Spleen (tissue), 11 donors: ENCODE measurements around the gene TMIE. TPM values are rescaled to one million over a fixed set of nuclear protein-coding genes. Genes with fewer than 3 reads are reported as not detected.

ENCODE experiments used
- DNase-seq: peaks from one replicate; pipeline ENCODE4 v3.0.0-alpha.2; 2020
- H3K27ac ChIP-seq, 8 donors: fragments of 200-600 bp; sonication (generic) in 7 of 8; 1 replicate in 4 of 8; 2 replicates in 4 of 8; pipeline versions ENCODE4 v1.5.0 to v1.8.0; 2016 to 2021; ENCODE audit warnings: inconsistent platforms in 4 of 8, mild to moderate bottlenecking in 4 of 8, moderate library complexity in 1 of 8
- H3K27me3 ChIP-seq, 7 donors: fragments of 200-600 bp; sonication (generic) in 6 of 7; replicated peaks in 1 of 7; 1 replicate in 4 of 7; 2 replicates in 3 of 7; pipeline versions ENCODE4 v1.5.0 to v1.8.0; 2016 to 2021; ENCODE audit warnings: inconsistent platforms in 3 of 7, mild to moderate bottlenecking in 1 of 7
- H3K36me3 ChIP-seq, 6 donors: fragments of 200-600 bp; sonication (generic) in 5 of 6; 1 replicate in 4 of 6; 2 replicates in 2 of 6; pipeline versions ENCODE4 v1.5.0 to v1.8.0; 2016 to 2021; ENCODE audit warnings: inconsistent platforms in 2 of 6
- H3K4me1 ChIP-seq, 6 donors: fragments of 200-600 bp; sonication (generic) in 5 of 6; 1 replicate in 3 of 6; 2 replicates in 3 of 6; pipeline versions ENCODE4 v1.5.0 to v1.8.0; 2016 to 2021; ENCODE audit warnings: inconsistent platforms in 3 of 6
- H3K4me3 ChIP-seq, 8 donors: fragments of 200-600 bp; sonication (generic) in 7 of 8; 1 replicate in 4 of 8; 2 replicates in 4 of 8; pipeline versions ENCODE4 v1.5.0 to v1.8.0; 2016 to 2021; ENCODE audit warnings: inconsistent platforms in 4 of 8, mild to moderate bottlenecking in 4 of 8, moderate library complexity in 2 of 8
- H3K9me3 ChIP-seq, 8 donors: fragments of 200-600 bp; sonication (generic) in 7 of 8; 1 replicate in 4 of 8; 2 replicates in 4 of 8; pipeline versions ENCODE4 v1.5.0 to v1.8.0; 2016 to 2021; ENCODE audit warnings: inconsistent platforms in 4 of 8
- POLR2A ChIP-seq, 3 donors: fragments of 450-650 bp; IDR thresholded peaks; one replicate each; pipeline ENCODE4 v1.5.1; 2017; ENCODE audit warnings: antibody characterized with exemption in 3 of 3, mild to moderate bottlenecking in 1 of 3
- POLR2AphosphoS5 ChIP-seq, 3 donors: sonication (generic); formaldehyde crosslinking; IDR thresholded peaks; one replicate each; pipeline ENCODE4 v1.5.1; 2017; ENCODE audit warnings: antibody characterized with exemption in 3 of 3
- WGBS, 5 donors: extraction: QIAGEN DNeasy Blood & Tissue Kit in 3 of 5; methylation state at CpG; one replicate each; pipeline versions ENCODE4 v1.1.5 to v1.1.7; 2013 to 2018; 5-methylcytosine and 5-hydroxymethylcytosine counted together
- intact Hi-C: fragments of 100-400 bp; cut with DNase I; formaldehyde crosslinking; loops from one replicate; pipeline ENCODE4 v1.15.0; 2023; ENCODE audit warnings: low total_unique reads
- polyA plus RNA-seq, 3 donors: library from polyadenylated mRNA; stranded (reverse); fragments of 200-250 nt; gene quantifications; one replicate each; pipeline ENCODE4 v1.2.1, GENCODE V29; 2013
- total RNA-seq, 7 donors: library from RNA; depleted of rRNA in 3 of 7; stranded (reverse); fragments of >200 nt in 3 of 7; fragmentation: NEBNext Ultra II Directional in 4 of 7; extraction: Animal tissue kit (Norgen Biotek cat#: 25700) in 4 of 7; gene quantifications; one replicate each; pipeline versions ENCODE4 v1.1.0 to v1.2.1, GENCODE V29; 2016 to 2021
- TF ChIP-seq, protein P1 (sequence below), 11 experiments: fragments of 200-600 bp in 7 of 11; fragments of 450-650 bp in 4 of 11; sonication (generic) in 4 of 11; IDR thresholded peaks in 8 of 11; conservative IDR thresholded peaks in 3 of 11; 1 replicate in 7 of 11; 2 replicates in 4 of 11; pipeline versions ENCODE4 v1.4.0 to v1.8.0; 2016 to 2021; ENCODE audit warnings: antibody characterized with exemption in 11 of 11, inconsistent platforms in 4 of 11, mild to moderate bottlenecking in 1 of 11
- donor health status: healthy with polysubstance abuse.
- donor health status: DM: no; HTN: no; CAD: no; lungs with moderate emphysema.
- donor health status: DM: no; HTN: no; CAD: no.
- donor health status: Bipolar disorder and iron deficiency.
- donor health status: healthy.
- donor health status: DM: no; HTN: no; CAD: no.
- donor health status: DM: yes; HTN: yes; CAD: no.

The TMIE gene
- total and polyA plus RNA-seq, 10 donors, result 0.23 to 1.6 (median 0.67) TPM; not detected in 2

DNA sequence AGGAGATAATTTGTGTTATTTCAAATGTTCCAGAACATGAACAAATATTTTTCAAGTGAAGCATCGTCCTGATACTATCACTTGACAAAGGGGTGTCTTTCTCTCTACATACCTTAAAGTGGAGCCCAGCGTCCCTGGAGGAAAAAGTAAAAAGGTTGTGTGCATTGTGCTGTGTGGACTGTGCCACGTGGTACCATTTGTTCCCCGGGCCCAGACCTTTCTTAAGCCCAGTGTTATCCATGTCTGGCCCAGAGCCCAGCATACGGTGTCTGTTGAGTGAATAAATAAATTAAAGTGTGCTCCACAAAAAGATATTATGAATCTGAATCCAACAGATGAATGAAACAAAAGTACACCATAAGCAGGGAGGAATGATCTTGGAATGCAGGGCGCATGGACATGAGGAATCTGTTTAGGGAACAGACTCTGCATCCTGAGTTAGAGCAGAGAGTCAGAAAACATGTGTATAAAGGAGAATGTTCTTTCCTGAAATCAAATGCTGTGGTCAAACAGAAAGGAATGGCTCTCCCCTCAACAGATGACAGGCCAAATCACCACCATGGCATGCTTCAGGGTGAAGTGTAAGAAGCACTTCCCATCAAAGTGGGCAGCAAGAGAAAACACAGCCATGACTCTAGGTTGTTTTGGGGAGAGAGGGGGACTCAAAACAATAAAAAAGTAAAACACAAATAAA, 24.6 kb downstream of the TMIE start:
- Histone ChIP-seq H3K4me3 (no peak overlapping the region), H3K27me3 (peaks cover 0 to 15% (median 0%) of the 10 kb centered on the region in 7 donors), H3K4me1 (no peaks in the 10 kb centered on the region), H3K36me3 (no peaks in the 10 kb centered on the region), H3K9me3 (no peaks in the 10 kb centered on the region), H3K27ac (no peak overlapping the region)
- no peak for TF ChIP-seq POLR2AphosphoS5 (IDR thresholded peaks at IDR 0.05)
- no peak for TF ChIP-seq POLR2A (IDR thresholded peaks at IDR 0.05)
- TF ChIP-seq, protein P1, sequence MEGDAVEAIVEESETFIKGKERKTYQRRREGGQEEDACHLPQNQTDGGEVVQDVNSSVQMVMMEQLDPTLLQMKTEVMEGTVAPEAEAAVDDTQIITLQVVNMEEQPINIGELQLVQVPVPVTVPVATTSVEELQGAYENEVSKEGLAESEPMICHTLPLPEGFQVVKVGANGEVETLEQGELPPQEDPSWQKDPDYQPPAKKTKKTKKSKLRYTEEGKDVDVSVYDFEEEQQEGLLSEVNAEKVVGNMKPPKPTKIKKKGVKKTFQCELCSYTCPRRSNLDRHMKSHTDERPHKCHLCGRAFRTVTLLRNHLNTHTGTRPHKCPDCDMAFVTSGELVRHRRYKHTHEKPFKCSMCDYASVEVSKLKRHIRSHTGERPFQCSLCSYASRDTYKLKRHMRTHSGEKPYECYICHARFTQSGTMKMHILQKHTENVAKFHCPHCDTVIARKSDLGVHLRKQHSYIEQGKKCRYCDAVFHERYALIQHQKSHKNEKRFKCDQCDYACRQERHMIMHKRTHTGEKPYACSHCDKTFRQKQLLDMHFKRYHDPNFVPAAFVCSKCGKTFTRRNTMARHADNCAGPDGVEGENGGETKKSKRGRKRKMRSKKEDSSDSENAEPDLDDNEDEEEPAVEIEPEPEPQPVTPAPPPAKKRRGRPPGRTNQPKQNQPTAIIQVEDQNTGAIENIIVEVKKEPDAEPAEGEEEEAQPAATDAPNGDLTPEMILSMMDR (IDR thresholded peaks at IDR 0.05 in 8 of 11, conservative IDR thresholded peaks at IDR 0.05 in 3 of 11), result no peak
- 76 to 90% (median 82%) methylated on average over 6 of the region's 6 CpGs for WGBS, 5 donors
- DNase-seq, result no peak
- intact Hi-C loops, result no loop called here

DNA sequence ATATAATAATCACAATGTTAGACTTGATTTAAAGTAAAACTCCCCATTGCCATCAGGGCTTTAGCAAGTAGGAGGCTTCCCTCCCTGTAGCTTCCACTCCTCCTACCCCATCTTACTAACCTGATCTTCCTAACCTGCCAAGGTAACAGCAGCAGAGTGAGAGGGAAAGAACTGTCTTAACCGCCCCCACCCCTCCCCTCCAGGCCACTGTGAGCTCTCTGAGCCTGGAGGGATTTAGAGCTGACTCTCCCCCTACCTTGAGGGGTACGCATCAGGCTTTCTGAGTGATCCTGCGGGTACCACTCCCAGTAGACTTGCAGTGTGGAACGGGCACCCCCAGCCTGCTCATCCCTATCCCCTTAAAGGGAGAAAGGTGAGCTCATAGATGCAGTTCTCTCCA, 27.8 kb downstream of the TMIE start:
- H3K4me1 ChIP-seq, result no peaks in the 10 kb centered on the region

DNA sequence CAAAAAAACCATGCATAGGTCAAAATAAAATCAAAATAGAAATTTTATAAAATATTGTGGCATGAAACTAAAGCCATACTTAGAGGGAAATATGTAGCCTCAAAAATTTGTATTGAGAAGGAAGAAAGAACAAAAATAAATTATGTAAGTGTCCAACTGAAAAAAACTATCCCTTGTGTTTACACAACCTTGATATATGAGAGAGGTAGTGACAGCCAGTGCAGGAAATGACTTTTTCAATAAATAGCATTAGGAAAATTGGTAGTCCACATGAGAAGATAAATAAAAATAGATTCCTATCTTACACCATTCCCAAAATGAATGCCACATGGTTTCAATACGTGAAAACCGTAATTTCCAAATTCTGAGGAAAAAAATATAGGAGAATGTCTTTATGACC, 29.6 kb downstream of the TMIE start:
- H3K4me3 ChIP-seq, result no peak overlapping the region
- no peaks in the 10 kb centered on the region for H3K9me3 ChIP-seq
- no peak overlapping the region for H3K27ac ChIP-seq
- H3K36me3 ChIP-seq, result no peaks in the 10 kb centered on the region
- TF ChIP-seq, protein P1 (IDR thresholded peaks at IDR 0.05 in 8 of 11, conservative IDR thresholded peaks at IDR 0.05 in 3 of 11), result no peak
- TF ChIP-seq POLR2AphosphoS5 (IDR thresholded peaks at IDR 0.05) (no peak), POLR2A (IDR thresholded peaks at IDR 0.05) (no peak)
- H3K27me3 ChIP-seq, result peaks cover 0 to 24% (median 0%) of the 10 kb centered on the region in 7 donors
- DNase-seq, result no peak
- 79 to 85% (median 82%) methylated on average over 2 of the region's 2 CpGs for WGBS, 5 donors
- no peaks in the 10 kb centered on the region for H3K4me1 ChIP-seq
- intact Hi-C loops, result no loop called here

More for the DNA sequence above, 27.8 kb downstream of the TMIE start:
- H3K9me3 ChIP-seq, result no peaks in the 10 kb centered on the region
- DNase-seq, result no peak
- WGBS, 5 donors, result 87 to 97% (median 93%) methylated on average over 4 of the region's 4 CpGs
- no peaks in the 10 kb centered on the region for H3K36me3 ChIP-seq
- H3K27me3 ChIP-seq, result peaks cover 0 to 22% (median 0%) of the 10 kb centered on the region in 7 donors
- H3K27ac ChIP-seq, result no peak overlapping the region
- intact Hi-C loops, result no loop called here
- no peak overlapping the region for H3K4me3 ChIP-seq
- no peak for TF ChIP-seq POLR2AphosphoS5 (IDR thresholded peaks at IDR 0.05)
- TF ChIP-seq, protein P1 (IDR thresholded peaks at IDR 0.05 in 8 of 11, conservative IDR thresholded peaks at IDR 0.05 in 3 of 11), result no peak

DNA sequence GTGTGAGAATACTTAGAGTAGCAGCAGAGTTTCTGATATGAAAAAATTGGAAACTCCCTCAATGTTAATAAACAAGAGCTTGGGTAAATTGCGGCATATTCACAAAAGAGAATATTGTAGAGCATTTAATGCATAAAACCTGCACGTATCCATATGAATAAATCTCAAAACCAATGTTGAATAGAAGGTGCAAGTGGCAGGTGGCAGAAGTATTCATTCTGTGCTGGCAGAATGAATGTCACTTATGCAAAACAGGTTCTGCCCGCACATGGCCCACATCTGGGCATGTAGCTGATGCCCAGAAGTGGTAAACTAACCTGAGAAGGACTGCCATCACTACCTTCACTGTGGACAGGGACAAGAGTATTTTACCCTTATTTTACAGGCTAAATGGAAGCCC, 30.6 kb downstream of the TMIE start:
- no peak overlapping the region for H3K4me3 ChIP-seq
- TF ChIP-seq POLR2AphosphoS5 (IDR thresholded peaks at IDR 0.05) (no peak), POLR2A (IDR thresholded peaks at IDR 0.05) (no peak)
- TF ChIP-seq, protein P1 (IDR thresholded peaks at IDR 0.05 in 8 of 11, conservative IDR thresholded peaks at IDR 0.05 in 3 of 11), result no peak
- H3K4me1 ChIP-seq, result no peaks in the 10 kb centered on the region
- H3K36me3 ChIP-seq, result no peaks in the 10 kb centered on the region
- no peak for DNase-seq
- peaks cover 0 to 32% (median 0%) of the 10 kb centered on the region in 7 donors for H3K27me3 ChIP-seq
- H3K9me3 ChIP-seq, result no peaks in the 10 kb centered on the region
- H3K27ac ChIP-seq, result no peak overlapping the region
- intact Hi-C loops, result no loop called here
- 69 to 92% (median 88%) methylated on average over 3 of the region's 3 CpGs for WGBS, 5 donors
